ENCODE measurements around the gene ACOT9.

GRCh38 chrX:23656091-23656490, 87.0 kb downstream of the ACOT9 start:
- TF ChIP-seq, protein P1, sequence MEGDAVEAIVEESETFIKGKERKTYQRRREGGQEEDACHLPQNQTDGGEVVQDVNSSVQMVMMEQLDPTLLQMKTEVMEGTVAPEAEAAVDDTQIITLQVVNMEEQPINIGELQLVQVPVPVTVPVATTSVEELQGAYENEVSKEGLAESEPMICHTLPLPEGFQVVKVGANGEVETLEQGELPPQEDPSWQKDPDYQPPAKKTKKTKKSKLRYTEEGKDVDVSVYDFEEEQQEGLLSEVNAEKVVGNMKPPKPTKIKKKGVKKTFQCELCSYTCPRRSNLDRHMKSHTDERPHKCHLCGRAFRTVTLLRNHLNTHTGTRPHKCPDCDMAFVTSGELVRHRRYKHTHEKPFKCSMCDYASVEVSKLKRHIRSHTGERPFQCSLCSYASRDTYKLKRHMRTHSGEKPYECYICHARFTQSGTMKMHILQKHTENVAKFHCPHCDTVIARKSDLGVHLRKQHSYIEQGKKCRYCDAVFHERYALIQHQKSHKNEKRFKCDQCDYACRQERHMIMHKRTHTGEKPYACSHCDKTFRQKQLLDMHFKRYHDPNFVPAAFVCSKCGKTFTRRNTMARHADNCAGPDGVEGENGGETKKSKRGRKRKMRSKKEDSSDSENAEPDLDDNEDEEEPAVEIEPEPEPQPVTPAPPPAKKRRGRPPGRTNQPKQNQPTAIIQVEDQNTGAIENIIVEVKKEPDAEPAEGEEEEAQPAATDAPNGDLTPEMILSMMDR (IDR thresholded peaks at IDR 0.05; ENCODE audit: insufficient read depth, low read length, poor library complexity, severe bottlenecking), result no peak
- no peak for TF ChIP-seq EZH2phosphoT487 (conservative IDR thresholded peaks at IDR 0.05; ENCODE audit: low read length)
